ENCODE results near the gene BIN1. TPM values are rescaled to one million over a fixed set of nuclear protein-coding genes. Genes with fewer than 3 reads are reported as not detected.

Gene BIN1
- polyA plus RNA-seq, 1 donor (not counting 4 experiments of a cell fraction or from before 2014, with no cell fraction given): 5.4 TPM

DNA sequence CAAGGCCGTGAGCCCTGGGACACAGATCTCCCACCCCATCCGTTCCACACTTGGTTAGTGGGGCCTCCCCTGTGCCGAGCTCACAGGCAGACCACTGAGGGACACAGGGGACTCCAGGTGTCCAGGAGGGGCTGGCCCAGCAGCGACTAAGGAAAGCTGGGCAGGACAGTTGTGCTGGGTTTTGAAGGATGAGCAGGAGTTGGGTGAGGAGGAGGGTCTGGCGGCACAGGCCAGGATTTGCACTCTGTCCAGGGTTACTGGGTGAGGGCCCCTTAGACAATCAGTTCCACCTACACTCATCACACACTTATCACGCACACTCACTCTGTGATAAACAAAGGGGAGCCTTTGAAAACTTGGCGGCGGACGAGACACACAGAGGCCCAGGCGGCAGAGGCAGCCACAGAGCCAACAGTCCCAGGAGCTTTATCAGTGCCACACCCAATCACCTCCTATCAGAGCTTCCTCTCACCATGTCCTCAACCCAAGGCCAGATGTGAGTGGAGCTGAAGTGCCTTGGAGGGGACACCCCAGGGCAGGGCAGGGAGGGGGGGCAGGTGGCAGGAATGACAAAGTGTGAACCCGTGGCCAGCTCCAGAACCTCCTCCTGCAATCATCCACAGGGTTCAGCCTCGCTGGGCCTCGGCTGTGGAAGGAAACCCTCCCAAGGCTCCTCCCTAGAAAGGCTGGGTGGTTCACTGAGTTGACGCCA is 26.6 kb downstream of the BIN1 start:
- no peak overlapping the region for H3K4me3 ChIP-seq (ENCODE audit: control insufficient read depth in 2 of 3, extremely low read depth in 1 of 3, insufficient read depth in 2 of 3, low read depth in 1 of 3, low read length in 3 of 3)
- no peaks in the 10 kb centered on the region for H3K27me3 ChIP-seq (ENCODE audit: control insufficient read depth, extremely low read depth, insufficient read depth, low read length)
- H3K79me2 ChIP-seq (ENCODE audit: control insufficient read depth, insufficient read depth, low read length): no peaks in the 10 kb centered on the region
- TF ChIP-seq EZH2 (IDR thresholded peaks at IDR 0.05; ENCODE audit: low read length): no peak
- TF ChIP-seq, protein P1, sequence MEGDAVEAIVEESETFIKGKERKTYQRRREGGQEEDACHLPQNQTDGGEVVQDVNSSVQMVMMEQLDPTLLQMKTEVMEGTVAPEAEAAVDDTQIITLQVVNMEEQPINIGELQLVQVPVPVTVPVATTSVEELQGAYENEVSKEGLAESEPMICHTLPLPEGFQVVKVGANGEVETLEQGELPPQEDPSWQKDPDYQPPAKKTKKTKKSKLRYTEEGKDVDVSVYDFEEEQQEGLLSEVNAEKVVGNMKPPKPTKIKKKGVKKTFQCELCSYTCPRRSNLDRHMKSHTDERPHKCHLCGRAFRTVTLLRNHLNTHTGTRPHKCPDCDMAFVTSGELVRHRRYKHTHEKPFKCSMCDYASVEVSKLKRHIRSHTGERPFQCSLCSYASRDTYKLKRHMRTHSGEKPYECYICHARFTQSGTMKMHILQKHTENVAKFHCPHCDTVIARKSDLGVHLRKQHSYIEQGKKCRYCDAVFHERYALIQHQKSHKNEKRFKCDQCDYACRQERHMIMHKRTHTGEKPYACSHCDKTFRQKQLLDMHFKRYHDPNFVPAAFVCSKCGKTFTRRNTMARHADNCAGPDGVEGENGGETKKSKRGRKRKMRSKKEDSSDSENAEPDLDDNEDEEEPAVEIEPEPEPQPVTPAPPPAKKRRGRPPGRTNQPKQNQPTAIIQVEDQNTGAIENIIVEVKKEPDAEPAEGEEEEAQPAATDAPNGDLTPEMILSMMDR (optimal IDR thresholded peaks at IDR 0.05 in 1 of 3, IDR thresholded peaks at IDR 0.05 in 1 of 3, conservative IDR thresholded peaks at IDR 0.05 in 1 of 3; ENCODE audit: extremely low read depth in 1 of 3, insufficient read depth in 2 of 3, low read length in 3 of 3): no peak
- no peak overlapping the region for H3K27ac ChIP-seq (ENCODE audit: control insufficient read depth, insufficient read depth, low read length)
- H3K4me1 ChIP-seq (ENCODE audit: control insufficient read depth, extremely low read depth, insufficient read depth, low read length): peaks cover 21% of the 10 kb centered on the region
- H2AFZ ChIP-seq (ENCODE audit: control insufficient read depth, low read length): no peak overlapping the region
- no peaks in the 10 kb centered on the region for H3K9me3 ChIP-seq (ENCODE audit: control insufficient read depth, low read depth, low read length)
- no peak for DNase-seq (ENCODE audit: low read depth, low spot score)
- dilution Hi-C loops (cut with MboI; ENCODE audit: extremely low pct_ligation_motif_present, low sequenced_read_pairs): no loop called here
- peaks cover 2% of the 10 kb centered on the region for H3K9me1 ChIP-seq (ENCODE audit: control insufficient read depth, extremely low read depth, insufficient read depth, low read length)
- H4K20me1 ChIP-seq (ENCODE audit: control insufficient read depth, extremely low read depth, insufficient read depth, low read length): peaks cover under 1% of the 10 kb centered on the region
- FAIRE-seq: no peak
- no peak overlapping the region for H3K9ac ChIP-seq (ENCODE audit: control insufficient read depth, extremely low read depth, insufficient read depth, low read length)
- H3K36me3 ChIP-seq (ENCODE audit: control insufficient read depth in 2 of 2, extremely low read depth in 1 of 2, insufficient read depth in 2 of 2, low read length in 2 of 2): no peaks in the 10 kb centered on the region
- no peak overlapping the region for H3K4me2 ChIP-seq (ENCODE audit: control insufficient read depth, extremely low read depth, insufficient read depth, low read depth, low read length)

DNA sequence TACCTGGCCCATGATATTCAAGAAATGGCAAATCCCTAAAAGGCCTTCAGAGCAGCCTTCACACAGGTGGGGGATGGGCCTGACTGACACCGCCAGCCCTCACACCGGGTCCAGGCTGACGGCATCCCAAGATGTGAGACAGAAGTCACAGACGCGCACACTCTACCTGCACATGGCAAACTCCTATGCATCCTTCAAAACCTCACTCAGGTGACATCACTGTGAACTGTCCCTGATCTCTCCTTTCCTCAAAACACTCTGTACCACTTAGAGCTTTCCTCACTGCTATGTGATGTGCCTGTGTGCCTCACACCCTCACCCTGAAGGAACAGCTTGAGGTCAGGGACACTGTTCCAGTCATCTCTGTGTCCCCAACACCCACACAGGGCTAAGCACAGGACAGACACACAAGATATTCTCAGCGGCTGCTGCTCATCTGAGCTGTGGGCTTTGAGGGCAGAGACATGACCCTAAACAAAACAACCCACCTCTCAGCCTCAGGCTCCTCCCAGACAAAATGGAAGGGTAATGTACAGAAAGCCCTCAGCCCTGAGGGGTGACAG is 27.5 kb downstream of the BIN1 start:
- H3K4me3 ChIP-seq (ENCODE audit: control insufficient read depth in 2 of 3, extremely low read depth in 1 of 3, insufficient read depth in 2 of 3, low read depth in 1 of 3, low read length in 3 of 3): no peak overlapping the region
- peaks cover 12% of the 10 kb centered on the region for H3K4me1 ChIP-seq (ENCODE audit: control insufficient read depth, extremely low read depth, insufficient read depth, low read length)
- no peaks in the 10 kb centered on the region for H3K79me2 ChIP-seq (ENCODE audit: control insufficient read depth, insufficient read depth, low read length)
- dilution Hi-C loops (cut with MboI; ENCODE audit: extremely low pct_ligation_motif_present, low sequenced_read_pairs): no loop called here
- H3K27ac ChIP-seq (ENCODE audit: control insufficient read depth, insufficient read depth, low read length): no peak overlapping the region
- no peaks in the 10 kb centered on the region for H3K9me1 ChIP-seq (ENCODE audit: control insufficient read depth, extremely low read depth, insufficient read depth, low read length)
- no peaks in the 10 kb centered on the region for H3K9me3 ChIP-seq (ENCODE audit: control insufficient read depth, low read depth, low read length)
- FAIRE-seq: no peak
- TF ChIP-seq, protein P1 (optimal IDR thresholded peaks at IDR 0.05 in 1 of 3, IDR thresholded peaks at IDR 0.05 in 1 of 3, conservative IDR thresholded peaks at IDR 0.05 in 1 of 3; ENCODE audit: extremely low read depth in 1 of 3, insufficient read depth in 2 of 3, low read length in 3 of 3): no peak
- no peak for TF ChIP-seq EZH2 (IDR thresholded peaks at IDR 0.05; ENCODE audit: low read length)
- H2AFZ ChIP-seq (ENCODE audit: control insufficient read depth, low read length): no peak overlapping the region
- no peak overlapping the region for H3K4me2 ChIP-seq (ENCODE audit: control insufficient read depth, extremely low read depth, insufficient read depth, low read depth, low read length)
- no peak for DNase-seq (ENCODE audit: low read depth, low spot score)
- H4K20me1 ChIP-seq (ENCODE audit: control insufficient read depth, extremely low read depth, insufficient read depth, low read length): no peaks in the 10 kb centered on the region
- H3K36me3 ChIP-seq (ENCODE audit: control insufficient read depth in 2 of 2, extremely low read depth in 1 of 2, insufficient read depth in 2 of 2, low read length in 2 of 2): no peaks in the 10 kb centered on the region
- H3K9ac ChIP-seq (ENCODE audit: control insufficient read depth, extremely low read depth, insufficient read depth, low read length): no peak overlapping the region
- H3K27me3 ChIP-seq (ENCODE audit: control insufficient read depth, extremely low read depth, insufficient read depth, low read length): no peaks in the 10 kb centered on the region
